GM13976 (cell line): Measurements from ENCODE around the gene CC2D1A.

ENCODE experiments used
- DNase-seq: peaks from one replicate; pipeline ENCODE4 v3.0.0; 2012; ENCODE audit warnings: low spot score
- CTCF ChIP-seq: IDR thresholded peaks from 2 replicates; pipeline ENCODE4 v1.5.1; 2012; ENCODE audit warnings: borderline replicate concordance, mild to moderate bottlenecking; ENCODE audit not compliant: insufficient read depth; ENCODE audit errors: extremely low read depth, missing control alignments, control extremely low read depth
- in situ Hi-C: fragments of 300-500 bp; cut with MboI; formaldehyde crosslinking; loops from one replicate; pipeline ENCODE4 v1.12.0; 2022; ENCODE audit warnings: low sequenced_read_pairs, mixed read lengths, inconsistent platforms; ENCODE audit not compliant: unreplicated experiment

CC2D1A gene

GRCh38 chr19:13882836-13883235, 23.2 kb upstream of the CC2D1A start:
- no peak for TF ChIP-seq CTCF
- in situ Hi-C loops, result loop anchor here (5.0 kb wide), 1 partner anchor 189 kb away; the partner anchor contains the start of gene MISP3

GRCh38 chr19:13883516-13884064, 22.4 kb upstream of the CC2D1A start:
- in situ Hi-C loops, result loop anchor here (5.0 kb wide), 1 partner anchor 189 kb away; the partner anchor contains the start of gene MISP3
- no peak for TF ChIP-seq CTCF
- peak; percentile 21 for DNase-seq

More at GRCh38 chr19:13882836-13883235, 23.2 kb upstream of the CC2D1A start:
- DNase-seq, result peak; percentile 30

GRCh38 chr19:13884726-13885591, 21.0 kb upstream of the CC2D1A start:
- in situ Hi-C loops, result loop anchor here (5.0 kb wide), 1 partner anchor 187 kb away; the partner anchor contains the start of gene MISP3
- TF ChIP-seq CTCF, result no peak
- DNase-seq, result peak; percentile 25

- no peak for TF ChIP-seq CTCF
- in situ Hi-C loops, result no loop called here
These were observed 20.1 kb upstream of the CC2D1A start for GRCh38 chr19:13885826-13886365.

GRCh38 chr19:13887018-13887436, 19.0 kb upstream of the CC2D1A start:
- peak; percentile 13 for DNase-seq
- TF ChIP-seq CTCF, result no peak
- in situ Hi-C loops, result no loop called here

More at GRCh38 chr19:13885826-13886365, 20.1 kb upstream of the CC2D1A start:
- DNase-seq, result peak; percentile 17

- no peak for DNase-seq
- no peak for TF ChIP-seq CTCF
- in situ Hi-C loops, result no loop called here
These were observed 18.5 kb upstream of the CC2D1A start for GRCh38 chr19:13887517-13887916.
